NT2/D1 (cell line): ENCODE results near the gene FHOD3.

ENCODE experiments used
- YY1 ChIP-seq: IDR thresholded peaks from 2 replicates; pipeline ENCODE4 v1.6.1; 2011; ENCODE audit not compliant: insufficient read length, insufficient read depth
- ZNF274 ChIP-seq: IDR thresholded peaks from 2 replicates; pipeline ENCODE4 v1.6.1; 2011; ENCODE audit warnings: mild to moderate bottlenecking, low read depth, low read length

DNA sequence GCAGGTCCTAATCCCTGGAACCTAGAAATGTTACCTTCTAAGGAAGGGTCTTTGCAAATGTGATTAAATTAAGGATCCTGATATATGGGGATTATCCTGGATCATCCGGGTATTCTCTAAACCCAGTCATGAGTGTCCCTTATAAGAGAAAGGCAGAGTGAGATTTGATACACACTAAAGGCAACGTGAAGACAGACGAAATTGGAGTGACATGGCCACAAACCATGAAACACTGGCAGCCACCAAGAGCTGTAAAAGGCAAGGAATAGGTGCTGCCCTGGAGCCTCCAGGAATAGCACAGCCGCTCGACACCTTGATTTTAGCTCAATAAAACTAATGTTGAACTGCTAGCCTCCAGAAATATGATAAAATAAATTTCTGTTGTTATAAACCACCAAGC lies 486.3 kb downstream of the FHOD3 start:
- TF ChIP-seq YY1 (no peak), ZNF274 (no peak)
